Aorta (tissue), 5 donors: ENCODE results near the gene CLECL1. TPM values are rescaled to one million over a fixed set of nuclear protein-coding genes. Genes with fewer than 3 reads are reported as not detected.

Experiments used
- ATAC-seq: fragments of 200-7000 bp; cut with Tn5 transposase; one replicate; pipeline ENCODE4 v1.9.1; 2022; ENCODE audit warnings: moderate library complexity; ENCODE audit not compliant: low FRiP score
- DNase-seq, 2 donors: peaks; one replicate each; pipeline ENCODE4 v3.0.0-alpha.2; 2020
- H3K27ac ChIP-seq, 2 donors: one replicate each; pipeline ENCODE4 v1.5.1; 2013; ENCODE audit warnings: low read length in 2 of 2, mild to moderate bottlenecking in 2 of 2, moderate library complexity in 2 of 2, control low read depth in 1 of 2, inconsistent platforms in 1 of 2, low read depth in 1 of 2
- H3K27me3 ChIP-seq, 2 donors: one replicate each; pipeline ENCODE4 v1.6.1; 2013; ENCODE audit warnings: control low read depth in 1 of 2, low read length in 1 of 2, mild to moderate bottlenecking in 1 of 2, moderate library complexity in 1 of 2; ENCODE audit not compliant: insufficient read depth in 2 of 2, control insufficient read depth in 1 of 2
- H3K36me3 ChIP-seq, 2 donors: one replicate each; pipeline ENCODE4 v1.6.1; 2013; ENCODE audit warnings: control low read depth in 1 of 2, low read length in 1 of 2, mild to moderate bottlenecking in 1 of 2; ENCODE audit not compliant: insufficient read depth in 2 of 2, control insufficient read depth in 1 of 2
- H3K4me1 ChIP-seq, 2 donors: one replicate each; pipeline ENCODE4 v1.6.1; 2013; ENCODE audit warnings: low read length in 2 of 2, control low read depth in 1 of 2, mild to moderate bottlenecking in 1 of 2, moderate library complexity in 1 of 2; ENCODE audit not compliant: insufficient read depth in 2 of 2, control insufficient read depth in 1 of 2
- H3K4me3 ChIP-seq, 2 donors: one replicate each; pipeline ENCODE4 v1.5.1; 2013; ENCODE audit warnings: low read length in 2 of 2, control low read depth in 1 of 2, mild to moderate bottlenecking in 1 of 2
- H3K9me3 ChIP-seq: one replicate; pipeline ENCODE4 v1.6.1; 2013; ENCODE audit warnings: mild to moderate bottlenecking, low read length; ENCODE audit not compliant: control insufficient read depth
- WGBS, 2 donors: extraction: QIAGEN DNeasy Blood & Tissue Kit; methylation state at CpG; one replicate each; pipeline ENCODE4 v1.1.7; 2013; 5-methylcytosine and 5-hydroxymethylcytosine counted together
- intact Hi-C, 2 donors: fragments of 100-400 bp; cut with DNase I; formaldehyde crosslinking; loops; one replicate each; pipeline versions ENCODE4 v1.14.2 to v1.15.0; 2022
- polyA plus RNA-seq, 2 donors: library from polyadenylated mRNA; stranded (reverse); fragments of 200-250 nt; gene quantifications; one replicate each; pipeline ENCODE4 v1.2.3, GENCODE V29; 2013
- total RNA-seq, 2 donors: library from RNA; stranded (reverse); fragmentation: NEBNext Ultra II Directional; extraction: Animal tissue kit (Norgen Biotek cat#: 25700); gene quantifications; one replicate each; pipeline ENCODE4 v1.2.1, GENCODE V29; 2021
- donor health status: healthy with polysubstance abuse.
- donor health status: Bipolar disorder and iron deficiency.
- donor health status: DM: no; HTN: no; CAD: no.
- donor health status: DM: no; HTN: no; CAD: no.
- donor health status: DM: yes; HTN: yes; CAD: no.

Gene CLECL1
- total and polyA plus RNA-seq, 4 donors: 2.1 TPM; not detected in 3

GRCh38 chr12:9760120-9760519, 27.2 kb upstream of the CLECL1 start:
- no peaks in the 10 kb centered on the region for H3K9me3 ChIP-seq
- ATAC-seq (no peak), DNase-seq (no peak)
- H3K4me1 ChIP-seq: no peaks in the 10 kb centered on the region
- intact Hi-C loops: no loop called here
- no peak overlapping the region for H3K4me3 ChIP-seq
- no peak overlapping the region for H3K27ac ChIP-seq
- WGBS, 2 donors: 92 to 93% methylated on average over 1 of the region's 1 CpG
- H3K27me3 ChIP-seq: peaks cover 0 to under 1% of the 10 kb centered on the region in 2 donors
- no peaks in the 10 kb centered on the region for H3K36me3 ChIP-seq

GRCh38 chr12:9759694-9760093, 26.8 kb upstream of the CLECL1 start:
- Histone ChIP-seq H3K9me3 (no peaks in the 10 kb centered on the region), H3K4me1 (no peaks in the 10 kb centered on the region), H3K4me3 (no peak overlapping the region), H3K27me3 (peaks cover 0 to 3% of the 10 kb centered on the region in 2 donors), H3K27ac (no peak overlapping the region), H3K36me3 (no peaks in the 10 kb centered on the region)
- DNase-seq (no peak), ATAC-seq (no peak)
- intact Hi-C loops: loop anchor here in 1 of 2 donors (10.0 kb wide), 1 partner anchor 385 kb away; no protein-coding TSS in a partner anchor
- 88 to 95% methylated on average over 1 of the region's 1 CpG for WGBS, 2 donors

GRCh38 chr12:9758119-9758518, 25.2 kb upstream of the CLECL1 start:
- Histone ChIP-seq H3K27me3 (peaks cover 0 to 3% of the 10 kb centered on the region in 2 donors), H3K36me3 (no peaks in the 10 kb centered on the region), H3K9me3 (no peaks in the 10 kb centered on the region), H3K4me1 (no peaks in the 10 kb centered on the region), H3K4me3 (no peak overlapping the region), H3K27ac (no peak overlapping the region)
- no peak for DNase-seq
- intact Hi-C loops: loop anchor here in 1 of 2 donors (10.0 kb wide), 1 partner anchor 387 kb away; no protein-coding TSS in a partner anchor
- 71 to 97% methylated on average over 3 of the region's 3 CpGs for WGBS, 2 donors
- no peak for ATAC-seq

GRCh38 chr12:9757433-9758025, 24.6 kb upstream of the CLECL1 start:
- Histone ChIP-seq H3K4me1 (no peaks in the 10 kb centered on the region), H3K9me3 (no peaks in the 10 kb centered on the region), H3K27me3 (peaks cover 0 to 3% of the 10 kb centered on the region in 2 donors), H3K27ac (no peak overlapping the region), H3K4me3 (no peak overlapping the region), H3K36me3 (no peaks in the 10 kb centered on the region)
- 74 to 92% methylated on average over 5 of the region's 5 CpGs for WGBS, 2 donors
- ATAC-seq: no peak
- DNase-seq: no peak
- intact Hi-C loops: loop anchor here in 1 of 2 donors (10.0 kb wide), 1 partner anchor 387 kb away; no protein-coding TSS in a partner anchor

GRCh38 chr12:9756706-9757105, 23.8 kb upstream of the CLECL1 start:
- no peaks in the 10 kb centered on the region for H3K9me3 ChIP-seq
- intact Hi-C loops: loop anchor here in 1 of 2 donors (10.0 kb wide), 1 partner anchor 388 kb away; no protein-coding TSS in a partner anchor
- DNase-seq: no peak
- no peak overlapping the region for H3K27ac ChIP-seq
- no peak overlapping the region for H3K4me3 ChIP-seq
- 83 to 86% methylated on average over 5 of the region's 5 CpGs for WGBS, 2 donors
- no peaks in the 10 kb centered on the region for H3K4me1 ChIP-seq
- peaks cover 0 to 3% of the 10 kb centered on the region in 2 donors for H3K27me3 ChIP-seq
- no peak for ATAC-seq
- no peaks in the 10 kb centered on the region for H3K36me3 ChIP-seq

- Histone ChIP-seq H3K4me1 (no peaks in the 10 kb centered on the region), H3K36me3 (no peaks in the 10 kb centered on the region), H3K4me3 (no peak overlapping the region), H3K9me3 (no peaks in the 10 kb centered on the region), H3K27ac (no peak overlapping the region), H3K27me3 (peaks cover 0 to 3% of the 10 kb centered on the region in 2 donors)
- no peak for DNase-seq
- no peak for ATAC-seq
- WGBS, 2 donors: 64 to 74% methylated on average over 2 of the region's 2 CpGs
- intact Hi-C loops: loop anchor here in 1 of 2 donors (10.0 kb wide), 1 partner anchor 389 kb away; no protein-coding TSS in a partner anchor
These were observed 23.3 kb upstream of the CLECL1 start for GRCh38 chr12:9756170-9756569.

- intact Hi-C loops: loop anchor here in 1 of 2 donors (10.0 kb wide), 1 partner anchor 389 kb away; no protein-coding TSS in a partner anchor
- H3K4me1 ChIP-seq: no peaks in the 10 kb centered on the region
These were observed 22.7 kb upstream of the CLECL1 start for GRCh38 chr12:9755567-9755966.

GRCh38 chr12:9755035-9755434, 22.1 kb upstream of the CLECL1 start:
- Histone ChIP-seq H3K9me3 (no peaks in the 10 kb centered on the region), H3K4me3 (no peak overlapping the region), H3K27ac (no peak overlapping the region), H3K27me3 (peaks cover 0 to 3% of the 10 kb centered on the region in 2 donors), H3K36me3 (no peaks in the 10 kb centered on the region), H3K4me1 (no peaks in the 10 kb centered on the region)
- DNase-seq (no peak), ATAC-seq (no peak)
- intact Hi-C loops: loop anchor here in 1 of 2 donors (10.0 kb wide), 1 partner anchor 390 kb away; no protein-coding TSS in a partner anchor

More at GRCh38 chr12:9755567-9755966, 22.7 kb upstream of the CLECL1 start:
- Histone ChIP-seq H3K4me3 (no peak overlapping the region), H3K36me3 (no peaks in the 10 kb centered on the region), H3K27me3 (peaks cover 0 to 3% of the 10 kb centered on the region in 2 donors), H3K9me3 (no peaks in the 10 kb centered on the region), H3K27ac (no peak overlapping the region)
- no peak for DNase-seq
- WGBS, 2 donors: 68 to 74% methylated on average over 2 of the region's 2 CpGs
- no peak for ATAC-seq
